C1 segment of cervical spinal cord (tissue), 14 donors: ENCODE data around the gene UGT3A2.

Experiments
- DNase-seq, 14 donors: peaks; one replicate each; lab custom pipeline; 2025; lab: John Stamatoyannopoulos, UW

The UGT3A2 gene, protein sequence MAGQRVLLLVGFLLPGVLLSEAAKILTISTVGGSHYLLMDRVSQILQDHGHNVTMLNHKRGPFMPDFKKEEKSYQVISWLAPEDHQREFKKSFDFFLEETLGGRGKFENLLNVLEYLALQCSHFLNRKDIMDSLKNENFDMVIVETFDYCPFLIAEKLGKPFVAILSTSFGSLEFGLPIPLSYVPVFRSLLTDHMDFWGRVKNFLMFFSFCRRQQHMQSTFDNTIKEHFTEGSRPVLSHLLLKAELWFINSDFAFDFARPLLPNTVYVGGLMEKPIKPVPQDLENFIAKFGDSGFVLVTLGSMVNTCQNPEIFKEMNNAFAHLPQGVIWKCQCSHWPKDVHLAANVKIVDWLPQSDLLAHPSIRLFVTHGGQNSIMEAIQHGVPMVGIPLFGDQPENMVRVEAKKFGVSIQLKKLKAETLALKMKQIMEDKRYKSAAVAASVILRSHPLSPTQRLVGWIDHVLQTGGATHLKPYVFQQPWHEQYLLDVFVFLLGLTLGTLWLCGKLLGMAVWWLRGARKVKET

GRCh38 chr5:36066540-36067210 is at the start of gene UGT3A2:
Gene UGT3A2, minus strand, starts transcription at chr5:36066882. Its CDS starts 93 bp downstream, at chr5:36066789.
- no peak for DNase-seq

GRCh38 chr5:36111238-36111637 is 44.6 kb upstream of the UGT3A2 start:
- DNase-seq: no peak

- DNase-seq: no peak
These were observed 42.2 kb upstream of the UGT3A2 start for GRCh38 chr5:36108758-36109460.

GRCh38 chr5:36105819-36106218 is 39.1 kb upstream of the UGT3A2 start:
- no peak for DNase-seq

GRCh38 chr5:36099748-36100147 is 33.1 kb upstream of the UGT3A2 start:
- DNase-seq: no peak

- DNase-seq: no peak
These were observed 29.8 kb upstream of the UGT3A2 start for GRCh38 chr5:36096486-36096885.

- DNase-seq: no peak
These were observed 23.3 kb upstream of the UGT3A2 start for GRCh38 chr5:36089989-36090388.

GRCh38 chr5:36079200-36079781 is 12.6 kb upstream of the UGT3A2 start:
- DNase-seq: peak in 3 of 14 donors; percentile 3 to 13 (median 4)

DNA sequence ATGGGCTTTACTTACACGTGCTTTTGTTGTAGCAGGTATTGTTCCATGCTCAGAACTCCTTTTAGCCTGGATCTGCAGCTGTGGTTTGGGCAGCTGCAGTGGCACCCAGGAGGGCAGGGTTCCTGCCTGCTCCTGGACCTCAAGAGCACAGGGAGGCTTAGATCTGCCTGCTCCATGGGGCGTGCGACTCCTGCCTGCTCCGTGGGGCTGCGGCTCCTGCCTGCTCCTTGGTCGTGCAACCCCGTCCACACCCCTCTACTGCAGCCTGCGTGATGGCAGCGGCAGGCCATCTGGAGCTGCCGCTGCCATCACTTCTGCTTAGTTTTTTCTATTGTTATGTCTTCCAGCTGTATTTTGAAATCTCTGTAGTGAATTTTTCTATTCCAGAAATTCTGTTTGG is 11.7 kb upstream of the UGT3A2 start:
- no peak for DNase-seq

GRCh38 chr5:36073595-36074216 is 7.0 kb upstream of the UGT3A2 start:
- DNase-seq: no peak

- DNase-seq: no peak
These were observed 4.2 kb upstream of the UGT3A2 start for GRCh38 chr5:36070687-36071571.

- no peak for DNase-seq
These were observed 2.1 kb upstream of the UGT3A2 start for GRCh38 chr5:36068751-36069281.

DNA sequence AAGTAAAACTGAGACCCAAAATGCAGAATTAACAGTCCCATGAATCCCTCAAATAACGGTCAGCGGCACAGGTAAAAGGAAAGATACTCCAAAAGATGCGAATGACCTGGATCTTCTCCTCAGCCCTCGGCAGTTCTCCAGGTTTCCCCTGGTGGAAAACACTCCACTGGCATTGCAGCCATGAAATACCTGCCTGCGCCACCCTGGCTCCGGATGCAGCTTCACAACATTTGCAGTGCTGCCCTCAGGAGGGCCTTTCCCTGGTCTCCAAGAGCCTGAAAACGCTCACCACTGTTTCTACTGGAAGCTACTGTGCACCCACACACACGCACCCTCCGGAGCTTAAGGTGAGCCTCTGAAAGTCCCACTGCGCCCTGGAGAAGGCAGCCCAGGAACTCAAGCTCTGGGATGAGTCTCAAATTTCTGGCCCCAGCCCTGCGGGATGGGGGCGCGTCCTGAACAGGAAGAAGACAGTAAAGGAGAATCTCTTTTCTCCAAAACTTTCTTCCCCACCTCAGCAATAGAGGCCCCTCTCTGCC is 612 bp downstream of the UGT3A2 start:
- no peak for DNase-seq

- DNase-seq: no peak
These were observed 6.2 kb downstream of the UGT3A2 start for GRCh38 chr5:36060420-36060887.

- DNase-seq: no peak
These were observed 6.9 kb downstream of the UGT3A2 start for GRCh38 chr5:36059571-36060419.

GRCh38 chr5:36058776-36059175 is 7.9 kb downstream of the UGT3A2 start:
- DNase-seq: no peak

- DNase-seq: no peak
These were observed 9.3 kb downstream of the UGT3A2 start for GRCh38 chr5:36057386-36057785.

- no peak for DNase-seq
These were observed 10.3 kb downstream of the UGT3A2 start for GRCh38 chr5:36056422-36056821.

GRCh38 chr5:36055984-36056383 is 10.7 kb downstream of the UGT3A2 start:
- DNase-seq: no peak
